GM18861 (cell line): ENCODE data around the gene ABHD17A.
"Not testable (repeated sequence)": the region's sequence is repeated elsewhere in the genome, so short reads cannot be mapped to it uniquely, and the experiment has no call there.

ENCODE experiments used
- ATAC-seq: cut with Tn5 transposase; IDR thresholded peaks from one replicate; pipeline ENCODE4 v1.9.1; 2021; ENCODE audit not compliant: unreplicated experiment

ABHD17A gene

DNA sequence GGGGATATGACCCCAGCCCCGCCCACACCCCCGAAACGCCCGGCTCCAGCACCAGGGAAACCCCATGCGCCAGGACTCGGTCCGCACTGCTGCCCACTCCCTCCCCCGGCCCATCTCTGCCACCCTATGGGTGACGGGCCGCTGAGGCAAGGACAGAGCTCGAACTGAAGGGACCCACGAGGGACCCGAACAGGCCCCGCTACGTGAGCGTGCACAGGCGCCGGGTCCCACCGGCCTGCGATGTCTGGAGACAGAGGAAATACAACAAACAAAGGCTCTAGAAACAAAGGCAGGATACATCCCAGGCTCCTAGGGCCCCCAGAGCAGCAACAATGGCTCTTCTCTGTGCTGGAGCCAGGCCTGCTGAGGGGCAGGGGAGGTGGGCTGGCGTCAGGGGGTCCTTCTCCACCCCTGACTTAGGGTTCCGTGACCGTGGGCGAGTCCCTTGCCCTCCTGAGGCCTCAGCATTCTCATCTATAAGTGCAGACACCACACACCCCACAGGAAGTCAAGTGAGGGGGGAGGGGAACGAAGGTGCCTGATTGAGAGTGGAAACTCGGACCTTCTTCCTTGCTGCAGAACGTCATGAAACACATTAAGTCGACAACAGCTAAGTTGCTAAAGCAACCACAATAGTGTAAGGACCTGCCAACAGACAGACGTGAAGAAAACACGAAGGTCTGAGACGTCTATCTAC is 3.1 kb downstream of the ABHD17A start:
- no peak for ATAC-seq

DNA sequence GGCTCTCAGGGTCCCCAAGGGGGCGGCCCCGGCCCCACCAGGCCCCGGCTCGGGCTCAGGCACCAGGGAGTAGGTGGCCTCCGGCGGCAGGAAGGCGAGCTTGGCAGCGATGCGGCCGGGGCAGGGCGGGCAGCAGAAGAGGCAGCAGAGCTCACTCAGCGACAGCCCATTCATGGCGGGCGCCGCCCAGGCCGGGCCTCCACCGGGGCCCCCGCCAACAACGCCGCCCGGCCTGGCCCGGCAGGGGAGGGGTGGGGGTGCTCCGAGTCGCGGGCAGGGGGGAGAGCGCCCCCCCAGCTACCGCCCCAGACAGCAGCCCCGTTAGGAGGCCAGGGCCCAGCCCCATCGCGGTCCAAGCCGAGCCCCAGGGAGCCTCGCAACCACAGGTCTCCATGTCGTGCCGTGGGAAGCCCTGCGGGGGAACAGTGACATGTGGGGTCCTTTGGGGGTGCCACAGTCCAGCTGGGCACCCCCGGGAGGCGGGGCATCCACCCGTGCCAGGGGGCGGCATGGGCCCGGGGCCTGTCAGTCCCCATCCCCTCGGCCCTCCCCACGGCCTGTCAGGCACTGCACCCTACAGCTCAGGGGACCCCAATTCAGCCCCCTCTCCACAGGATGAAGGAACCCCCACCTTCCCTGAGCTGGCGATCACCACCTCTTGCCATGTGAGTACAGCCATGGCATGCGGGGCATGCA is 3.8 kb downstream of the ABHD17A start:
- ATAC-seq, result not testable (repeated sequence)

- no peak for ATAC-seq
Observed at GRCh38 chr19:1880611-1881392, 4.5 kb downstream of the ABHD17A start.

DNA sequence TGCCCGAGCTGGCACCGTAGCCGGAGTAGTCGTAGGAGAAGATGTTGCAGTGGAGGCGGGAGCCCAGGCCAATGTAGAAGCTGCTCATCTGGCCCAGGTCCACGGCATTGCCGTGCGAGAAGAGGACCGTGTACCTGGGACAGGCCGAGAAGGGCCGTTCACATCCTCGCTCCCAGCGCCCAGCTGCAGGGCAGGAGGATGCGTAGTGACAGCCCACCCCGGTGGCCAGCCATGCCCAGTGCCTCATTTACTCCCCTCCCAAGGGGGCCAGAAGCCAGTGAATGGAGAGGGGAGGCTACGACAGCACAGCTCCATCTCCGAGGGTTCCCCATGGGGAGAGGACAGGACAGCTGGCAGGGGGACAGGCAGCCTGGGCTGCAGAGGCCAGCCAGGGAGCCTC is 5.3 kb downstream of the ABHD17A start:
- not testable (repeated sequence) for ATAC-seq

GRCh38 chr19:1878583-1878982 is 6.7 kb downstream of the ABHD17A start:
- not testable (repeated sequence) for ATAC-seq

DNA sequence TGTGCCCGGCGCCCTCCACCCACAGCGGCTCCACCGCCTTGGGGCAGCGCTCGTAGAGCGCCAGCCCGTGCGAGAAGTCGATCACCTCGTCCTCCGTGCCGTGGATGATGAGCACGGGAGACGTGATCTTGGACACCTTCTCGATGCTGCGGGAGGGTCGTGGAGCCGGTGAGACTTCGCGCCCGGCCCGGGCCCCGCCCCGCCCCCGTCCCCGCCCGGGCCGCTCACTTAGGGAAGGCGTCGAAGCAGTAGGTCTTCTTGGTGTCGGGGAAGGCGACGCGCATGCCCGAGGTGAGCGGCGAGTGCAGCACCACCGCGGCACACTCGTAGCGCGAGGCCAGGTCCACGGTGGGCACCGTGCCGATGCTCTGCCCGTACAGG is 8.0 kb downstream of the ABHD17A start:
- ATAC-seq, result not testable (repeated sequence)

GRCh38 chr19:1876496-1877279 is 8.6 kb downstream of the ABHD17A start:
- ATAC-seq, result not testable (repeated sequence)

GRCh38 chr19:1875646-1876495 is 9.4 kb downstream of the ABHD17A start:
- ATAC-seq, result peak; percentile 75

DNA sequence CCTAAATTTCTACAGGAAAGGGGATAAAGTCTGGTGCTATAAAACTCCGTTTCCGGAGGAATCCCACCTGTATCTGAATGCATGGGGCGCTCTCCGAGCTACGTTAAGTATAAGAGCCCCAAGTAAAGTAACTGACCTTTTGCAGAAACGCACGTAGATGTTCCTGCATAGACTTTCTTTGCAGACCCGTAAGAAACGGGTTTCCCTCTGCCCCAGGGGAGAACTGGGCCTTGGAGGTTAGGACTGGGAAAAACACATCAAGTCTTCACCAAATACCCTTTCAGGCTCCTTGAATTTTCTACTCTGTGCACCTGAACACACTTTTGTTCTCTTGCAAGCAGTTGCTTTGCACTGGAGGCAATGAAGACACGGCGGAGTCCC is 10.0 kb downstream of the ABHD17A start:
- ATAC-seq, result not testable (repeated sequence)

DNA sequence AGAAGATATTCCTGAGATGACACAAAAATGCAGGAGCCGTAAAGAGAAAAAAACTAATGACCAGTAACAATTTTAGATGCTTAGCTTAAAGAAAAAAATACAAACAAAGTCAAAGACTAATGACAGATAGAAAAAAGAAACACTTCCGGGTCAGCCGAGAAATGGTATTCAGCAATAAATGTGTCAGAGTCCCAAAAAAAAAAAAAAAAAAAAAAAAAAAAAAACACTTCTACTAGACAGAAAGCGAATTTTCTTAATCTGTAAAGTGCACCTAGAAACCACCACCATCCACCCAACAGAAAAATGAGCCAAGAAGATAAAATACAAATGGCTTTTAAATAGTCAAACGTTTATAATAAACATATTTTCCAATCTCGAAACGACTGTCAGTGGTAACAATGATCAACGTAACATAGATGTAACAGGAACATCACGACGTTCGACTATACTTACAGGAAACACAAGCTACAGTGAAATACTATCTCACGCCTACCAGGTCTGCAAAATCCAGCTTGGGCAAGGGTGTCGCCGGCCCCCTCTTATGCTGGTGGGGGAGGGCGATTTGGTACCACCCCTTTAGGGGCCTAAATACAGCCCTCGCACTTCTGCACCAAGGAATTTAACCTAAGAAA is 10.6 kb downstream of the ABHD17A start:
- ATAC-seq, result no peak

GRCh38 chr19:1873524-1874473 is 11.5 kb downstream of the ABHD17A start:
- no peak for ATAC-seq

DNA sequence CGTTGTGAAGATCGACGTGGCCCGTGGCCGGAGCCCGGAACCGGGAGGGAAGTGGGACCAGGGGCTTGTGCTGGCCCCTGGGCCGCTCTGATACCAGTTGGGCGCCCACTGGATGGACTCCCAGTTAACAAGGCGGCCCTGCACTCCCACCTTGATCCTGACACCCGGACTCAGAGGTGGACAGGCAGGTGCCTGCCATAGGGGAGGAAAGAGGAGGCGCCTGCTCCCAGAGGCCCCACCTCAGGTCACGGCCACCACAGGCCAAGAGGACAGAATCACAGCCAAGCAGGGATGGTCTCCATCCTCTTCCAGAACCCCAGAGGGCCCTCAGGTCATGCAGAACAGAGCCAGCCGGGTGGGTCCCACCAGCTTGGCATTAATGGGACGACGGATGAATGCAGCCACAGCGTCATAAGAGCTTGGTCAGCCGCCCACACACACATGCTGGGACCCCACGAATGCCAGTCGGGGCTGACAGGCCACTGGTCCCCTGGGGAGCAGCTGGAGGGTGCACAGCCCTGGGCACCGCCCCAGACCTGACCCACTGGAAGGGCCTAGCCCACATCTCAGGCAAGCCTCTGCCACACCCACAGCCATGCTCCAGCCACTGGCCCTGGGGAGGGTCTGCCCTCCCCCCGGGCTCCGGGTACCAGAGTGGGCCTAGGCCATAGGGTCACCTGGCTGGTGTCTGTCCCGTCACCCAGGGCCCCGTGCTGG is 12.3 kb downstream of the ABHD17A start:
- no peak for ATAC-seq

GRCh38 chr19:1871630-1872029 is 13.7 kb downstream of the ABHD17A start:
- ATAC-seq, result no peak

- ATAC-seq, result no peak
Observed at GRCh38 chr19:1871140-1871597, 14.1 kb downstream of the ABHD17A start.

GRCh38 chr19:1868971-1869370 is 16.3 kb downstream of the ABHD17A start:
- no peak for ATAC-seq

- no peak for ATAC-seq
Observed at GRCh38 chr19:1867349-1867724, 18.0 kb downstream of the ABHD17A start.

DNA sequence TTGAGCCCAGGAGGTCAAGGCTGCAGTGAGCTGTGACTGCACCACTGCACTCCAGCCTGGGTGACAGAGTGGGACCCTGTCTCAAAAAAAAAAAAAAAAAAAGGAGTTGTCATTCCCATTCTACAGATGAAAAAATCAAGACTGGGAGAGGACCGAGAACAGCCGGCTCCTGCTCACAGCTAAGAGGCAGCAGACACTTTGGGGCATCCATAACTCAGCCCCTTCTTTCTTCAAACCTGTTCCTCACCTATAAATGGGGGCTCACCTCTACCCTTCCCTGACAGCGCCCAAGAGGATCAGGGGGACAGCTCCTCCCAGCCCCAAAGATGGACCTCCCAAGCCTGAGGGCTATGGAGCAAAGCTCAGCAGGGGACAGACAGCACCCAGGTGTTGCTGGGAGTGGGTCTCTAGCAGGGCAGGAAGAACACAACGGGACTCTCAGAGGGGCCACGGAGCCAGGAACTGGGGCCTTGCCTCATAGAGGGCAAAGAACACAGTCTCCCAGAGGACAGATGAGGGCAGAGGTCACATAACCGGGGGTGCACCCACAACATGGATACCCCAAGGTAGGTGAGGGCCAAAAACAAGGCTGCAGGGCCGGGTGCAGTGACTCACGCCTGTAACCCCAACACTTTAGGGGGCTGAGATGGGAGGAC is 18.5 kb downstream of the ABHD17A start:
- no peak for ATAC-seq
